WTC11 (cell line): Measurements from ENCODE around the gene TIGIT. TPM values are rescaled to one million over a fixed set of nuclear protein-coding genes. Genes with fewer than 3 reads are reported as not detected.
A peak's percentile ranks its signal among the peaks of the same experiment; 100 is the strongest.

Experiments used
- ATAC-seq: fragments of 200-7000 bp; cut with Tn5 transposase; 2 replicates; pipeline ENCODE4 v1.10.0; 2021; ENCODE audit warnings: mild to moderate bottlenecking, moderate library complexity
- CTCF ChIA-PET: fragments of 300-600 bp; sonication (Branson Sonifier 250); formaldehyde crosslinking; loops from one replicate; lab custom pipeline; 2021; ENCODE audit warnings: antibody characterized with exemption; lab: Charles Lee
- POLR2A ChIA-PET: fragments of 350-600 bp; sonication (Branson Sonifier 250); formaldehyde crosslinking; loops from one replicate; lab custom pipeline; 2021; ENCODE audit warnings: antibody characterized with exemption; lab: Charles Lee
- DNase-seq: peaks from one replicate; pipeline ENCODE4 v3.0.0; 2021; ENCODE audit warnings: low spot score
- H3K27ac Mint-ChIP-seq: 2 replicates; pipeline ENCODE4 v1.8.0; 2021; ENCODE audit warnings: mixed read lengths
- H3K27me3 Mint-ChIP-seq: 2 replicates; pipeline ENCODE4 v1.8.0; 2021; ENCODE audit warnings: low read depth, mild to moderate bottlenecking, moderate library complexity, mixed read lengths
- H3K36me3 Mint-ChIP-seq: 2 replicates; pipeline ENCODE4 v1.8.0; 2021; ENCODE audit warnings: mixed read lengths
- H3K4me1 Mint-ChIP-seq: 2 replicates; pipeline ENCODE4 v1.8.0; 2022; ENCODE audit warnings: mixed read lengths
- H3K4me3 Mint-ChIP-seq: 2 replicates; pipeline ENCODE4 v1.8.0; 2021; ENCODE audit warnings: mild to moderate bottlenecking, moderate library complexity, mixed read lengths
- H3K9me3 Mint-ChIP-seq: 2 replicates; pipeline ENCODE4 v1.8.0; 2021; ENCODE audit warnings: mixed read lengths
- ARID4B ChIP-seq: sonication (generic); formaldehyde crosslinking; IDR thresholded peaks from 2 replicates; pipeline ENCODE4 v1.8.0; 2023; ENCODE audit warnings: missing genetic modification reagents, mild to moderate bottlenecking, borderline replicate concordance
- ATF1 ChIP-seq: sonication (generic); formaldehyde crosslinking; IDR thresholded peaks from 2 replicates; pipeline ENCODE4 v1.8.1; 2023; ENCODE audit warnings: mild to moderate bottlenecking, moderate library complexity, missing genetic modification reagents
- CBFB ChIP-seq: sonication (generic); formaldehyde crosslinking; IDR thresholded peaks from 2 replicates; pipeline ENCODE4 v1.8.1; 2022; ENCODE audit warnings: mild to moderate bottlenecking, low read depth, missing genetic modification reagents
- FOXP4 ChIP-seq: sonication (generic); formaldehyde crosslinking; IDR thresholded peaks from 2 replicates; pipeline ENCODE4 v1.8.0; 2022; ENCODE audit warnings: mild to moderate bottlenecking, missing genetic modification reagents
- GABPB1 ChIP-seq: sonication (generic); formaldehyde crosslinking; IDR thresholded peaks from 2 replicates; pipeline ENCODE4 v1.8.1; 2023; ENCODE audit warnings: mild to moderate bottlenecking, missing genetic modification reagents
- GTF2I ChIP-seq: fragments of 250-450 bp; sonication (Bioruptor Pico); conservative IDR thresholded peaks from 2 replicates; pipeline ENCODE4 v1.4.0; 2021; ENCODE audit warnings: mild to moderate bottlenecking
- MLX ChIP-seq: sonication (generic); formaldehyde crosslinking; IDR thresholded peaks from 2 replicates; pipeline ENCODE4 v1.8.1; 2023; ENCODE audit warnings: mild to moderate bottlenecking, missing genetic modification reagents, moderate library complexity
- total RNA-seq: library from RNA; stranded (reverse); gene quantifications from 3 replicates; pipeline ENCODE4 v1.2.3, GENCODE V29; 2021
- TF ChIP-seq, protein P1 (sequence below): fragments of 250-450 bp; sonication (Bioruptor Pico); IDR thresholded peaks from 2 replicates; pipeline ENCODE4 v2.1.2; 2022; ENCODE audit warnings: mild to moderate bottlenecking, moderate library complexity
- TF ChIP-seq, protein P2 (sequence below): sonication (generic); formaldehyde crosslinking; IDR thresholded peaks from 2 replicates; pipeline ENCODE4 v1.8.1; 2022; ENCODE audit warnings: mild to moderate bottlenecking, missing genetic modification reagents, moderate library complexity, borderline replicate concordance
- TF ChIP-seq, protein P3 (sequence below): sonication (generic); formaldehyde crosslinking; conservative IDR thresholded peaks from 2 replicates; pipeline ENCODE4 v1.8.1; 2022; ENCODE audit warnings: mild to moderate bottlenecking, missing genetic modification reagents
- TF ChIP-seq, protein P4 (sequence below): sonication (generic); formaldehyde crosslinking; conservative IDR thresholded peaks from 2 replicates; pipeline ENCODE4 v1.8.1; 2023; ENCODE audit warnings: mild to moderate bottlenecking, low read depth, missing genetic modification reagents, moderate library complexity
- TF ChIP-seq, protein P5 (sequence below): sonication (generic); formaldehyde crosslinking; IDR thresholded peaks from 2 replicates; pipeline ENCODE4 v1.8.0; 2023; ENCODE audit warnings: mild to moderate bottlenecking, missing genetic modification reagents
- TF ChIP-seq, protein P6 (sequence below): fragments of 250-450 bp; sonication (Bioruptor Pico); conservative IDR thresholded peaks from 2 replicates; pipeline ENCODE4 v1.9.0; 2021; ENCODE audit warnings: mild to moderate bottlenecking

The TIGIT gene
- total RNA-seq, 1 experiment from 2014 or later, result 0.04 TPM

GRCh38 chr3:114299421-114299820 lies 5.6 kb downstream of the TIGIT start:
- TF ChIP-seq MLX (CRISPR knock-in tag), result no peak
- TF ChIP-seq GTF2I, result no peak
- TF ChIP-seq, protein P1, sequence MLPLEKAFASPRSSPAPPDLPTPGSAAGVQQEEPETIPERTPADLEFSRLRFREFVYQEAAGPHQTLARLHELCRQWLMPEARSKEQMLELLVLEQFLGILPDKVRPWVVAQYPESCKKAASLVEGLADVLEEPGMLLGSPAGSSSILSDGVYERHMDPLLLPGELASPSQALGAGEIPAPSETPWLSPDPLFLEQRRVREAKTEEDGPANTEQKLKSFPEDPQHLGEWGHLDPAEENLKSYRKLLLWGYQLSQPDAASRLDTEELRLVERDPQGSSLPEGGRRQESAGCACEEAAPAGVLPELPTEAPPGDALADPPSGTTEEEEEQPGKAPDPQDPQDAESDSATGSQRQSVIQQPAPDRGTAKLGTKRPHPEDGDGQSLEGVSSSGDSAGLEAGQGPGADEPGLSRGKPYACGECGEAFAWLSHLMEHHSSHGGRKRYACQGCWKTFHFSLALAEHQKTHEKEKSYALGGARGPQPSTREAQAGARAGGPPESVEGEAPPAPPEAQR (CRISPR knock-in tag), result 0 out of 2 replicates have a peak, but pooled peaks have one; percentile 9
- H3K4me1 Mint-ChIP-seq, result peaks cover 10% of the 10 kb centered on the region
- DNase-seq, result peak; percentile 40
- H3K36me3 Mint-ChIP-seq, result no peaks in the 10 kb centered on the region
- H3K9me3 Mint-ChIP-seq, result peaks cover 7% of the 10 kb centered on the region; the same call in 1 of the 2 replicates
- no peak overlapping the region for H3K27ac Mint-ChIP-seq
- CTCF ChIA-PET, result interaction anchor here (0.6 to 3.3 kb wide), 20 partner anchors 8 to 148 kb away, joined by 3 to 35 read pairs (median 4); no protein-coding TSS in a partner anchor
- H3K4me3 Mint-ChIP-seq, result no peak overlapping the region
- POLR2A ChIA-PET, result no interaction called here
- no peaks in the 10 kb centered on the region for H3K27me3 Mint-ChIP-seq
- ATAC-seq, result peak; percentile 95

GRCh38 chr3:114299941-114300624 lies 6.3 kb downstream of the TIGIT start:
- ChIA-PET POLR2A (no interaction called here), CTCF (interaction anchor here (1.0 to 3.3 kb wide), 10 partner anchors 9 to 149 kb away, joined by 3 to 35 read pairs (median 4); no protein-coding TSS in a partner anchor)
- Mint-ChIP-seq H3K9me3 (peaks cover 7% of the 10 kb centered on the region), H3K4me3 (no peak overlapping the region), H3K36me3 (no peaks in the 10 kb centered on the region), H3K27ac (no peak overlapping the region), H3K4me1 (peaks cover 4% of the 10 kb centered on the region), H3K27me3 (no peaks in the 10 kb centered on the region)
- no peak for ATAC-seq
- no peak for DNase-seq
- TF ChIP-seq, protein P2, sequence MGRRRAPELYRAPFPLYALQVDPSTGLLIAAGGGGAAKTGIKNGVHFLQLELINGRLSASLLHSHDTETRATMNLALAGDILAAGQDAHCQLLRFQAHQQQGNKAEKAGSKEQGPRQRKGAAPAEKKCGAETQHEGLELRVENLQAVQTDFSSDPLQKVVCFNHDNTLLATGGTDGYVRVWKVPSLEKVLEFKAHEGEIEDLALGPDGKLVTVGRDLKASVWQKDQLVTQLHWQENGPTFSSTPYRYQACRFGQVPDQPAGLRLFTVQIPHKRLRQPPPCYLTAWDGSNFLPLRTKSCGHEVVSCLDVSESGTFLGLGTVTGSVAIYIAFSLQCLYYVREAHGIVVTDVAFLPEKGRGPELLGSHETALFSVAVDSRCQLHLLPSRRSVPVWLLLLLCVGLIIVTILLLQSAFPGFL, result no peak
- TF ChIP-seq ARID4B (CRISPR knock-in tag), result no peak
- TF ChIP-seq, protein P3, sequence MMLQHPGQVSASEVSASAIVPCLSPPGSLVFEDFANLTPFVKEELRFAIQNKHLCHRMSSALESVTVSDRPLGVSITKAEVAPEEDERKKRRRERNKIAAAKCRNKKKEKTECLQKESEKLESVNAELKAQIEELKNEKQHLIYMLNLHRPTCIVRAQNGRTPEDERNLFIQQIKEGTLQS (CRISPR knock-in tag), result no peak
- no peak for TF ChIP-seq ATF1 (CRISPR knock-in tag)
- TF ChIP-seq GABPB1 (CRISPR knock-in tag), result no peak
- TF ChIP-seq, protein P4, sequence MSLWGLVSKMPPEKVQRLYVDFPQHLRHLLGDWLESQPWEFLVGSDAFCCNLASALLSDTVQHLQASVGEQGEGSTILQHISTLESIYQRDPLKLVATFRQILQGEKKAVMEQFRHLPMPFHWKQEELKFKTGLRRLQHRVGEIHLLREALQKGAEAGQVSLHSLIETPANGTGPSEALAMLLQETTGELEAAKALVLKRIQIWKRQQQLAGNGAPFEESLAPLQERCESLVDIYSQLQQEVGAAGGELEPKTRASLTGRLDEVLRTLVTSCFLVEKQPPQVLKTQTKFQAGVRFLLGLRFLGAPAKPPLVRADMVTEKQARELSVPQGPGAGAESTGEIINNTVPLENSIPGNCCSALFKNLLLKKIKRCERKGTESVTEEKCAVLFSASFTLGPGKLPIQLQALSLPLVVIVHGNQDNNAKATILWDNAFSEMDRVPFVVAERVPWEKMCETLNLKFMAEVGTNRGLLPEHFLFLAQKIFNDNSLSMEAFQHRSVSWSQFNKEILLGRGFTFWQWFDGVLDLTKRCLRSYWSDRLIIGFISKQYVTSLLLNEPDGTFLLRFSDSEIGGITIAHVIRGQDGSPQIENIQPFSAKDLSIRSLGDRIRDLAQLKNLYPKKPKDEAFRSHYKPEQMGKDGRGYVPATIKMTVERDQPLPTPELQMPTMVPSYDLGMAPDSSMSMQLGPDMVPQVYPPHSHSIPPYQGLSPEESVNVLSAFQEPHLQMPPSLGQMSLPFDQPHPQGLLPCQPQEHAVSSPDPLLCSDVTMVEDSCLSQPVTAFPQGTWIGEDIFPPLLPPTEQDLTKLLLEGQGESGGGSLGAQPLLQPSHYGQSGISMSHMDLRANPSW (CRISPR knock-in tag), result no peak
- TF ChIP-seq, protein P5, sequence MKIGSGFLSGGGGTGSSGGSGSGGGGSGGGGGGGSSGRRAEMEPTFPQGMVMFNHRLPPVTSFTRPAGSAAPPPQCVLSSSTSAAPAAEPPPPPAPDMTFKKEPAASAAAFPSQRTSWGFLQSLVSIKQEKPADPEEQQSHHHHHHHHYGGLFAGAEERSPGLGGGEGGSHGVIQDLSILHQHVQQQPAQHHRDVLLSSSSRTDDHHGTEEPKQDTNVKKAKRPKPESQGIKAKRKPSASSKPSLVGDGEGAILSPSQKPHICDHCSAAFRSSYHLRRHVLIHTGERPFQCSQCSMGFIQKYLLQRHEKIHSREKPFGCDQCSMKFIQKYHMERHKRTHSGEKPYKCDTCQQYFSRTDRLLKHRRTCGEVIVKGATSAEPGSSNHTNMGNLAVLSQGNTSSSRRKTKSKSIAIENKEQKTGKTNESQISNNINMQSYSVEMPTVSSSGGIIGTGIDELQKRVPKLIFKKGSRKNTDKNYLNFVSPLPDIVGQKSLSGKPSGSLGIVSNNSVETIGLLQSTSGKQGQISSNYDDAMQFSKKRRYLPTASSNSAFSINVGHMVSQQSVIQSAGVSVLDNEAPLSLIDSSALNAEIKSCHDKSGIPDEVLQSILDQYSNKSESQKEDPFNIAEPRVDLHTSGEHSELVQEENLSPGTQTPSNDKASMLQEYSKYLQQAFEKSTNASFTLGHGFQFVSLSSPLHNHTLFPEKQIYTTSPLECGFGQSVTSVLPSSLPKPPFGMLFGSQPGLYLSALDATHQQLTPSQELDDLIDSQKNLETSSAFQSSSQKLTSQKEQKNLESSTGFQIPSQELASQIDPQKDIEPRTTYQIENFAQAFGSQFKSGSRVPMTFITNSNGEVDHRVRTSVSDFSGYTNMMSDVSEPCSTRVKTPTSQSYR (CRISPR knock-in tag), result no peak
- no peak for TF ChIP-seq FOXP4 (CRISPR knock-in tag)
- no peak for TF ChIP-seq CBFB (CRISPR knock-in tag)
- TF ChIP-seq, protein P6, sequence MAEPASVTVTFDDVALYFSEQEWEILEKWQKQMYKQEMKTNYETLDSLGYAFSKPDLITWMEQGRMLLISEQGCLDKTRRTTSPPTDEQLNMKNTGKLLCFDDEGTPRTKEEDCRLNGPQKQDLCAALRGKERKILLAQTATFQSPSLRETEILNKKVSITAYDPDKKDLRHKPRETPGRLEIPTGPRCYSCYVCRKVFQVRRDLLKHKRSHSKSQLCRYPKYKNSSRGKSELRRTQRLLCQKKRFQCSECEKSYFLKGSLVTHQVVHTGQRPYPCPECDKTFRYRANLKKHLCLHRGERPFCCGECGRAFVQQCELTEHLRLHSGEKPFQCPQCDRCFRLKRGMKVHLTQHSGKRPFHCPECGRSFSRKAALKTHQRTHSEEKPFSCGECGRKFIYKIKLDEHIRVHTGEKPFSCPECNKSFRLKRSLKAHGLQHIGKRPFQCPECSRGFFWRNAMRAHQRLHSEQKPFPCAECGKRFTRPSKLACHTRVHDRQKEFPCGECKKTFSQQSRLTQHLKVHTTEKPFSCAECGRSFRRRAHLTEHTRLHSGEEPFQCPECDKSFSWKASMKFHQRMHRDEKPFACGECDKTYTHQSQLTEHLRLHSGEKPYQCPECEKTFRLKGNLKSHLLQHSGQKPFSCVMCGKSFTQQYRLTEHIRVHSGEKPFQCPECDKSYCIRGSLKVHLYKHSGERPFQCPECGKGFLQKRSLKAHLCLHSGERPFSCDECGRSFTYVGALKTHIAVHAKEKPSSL (CRISPR knock-in tag), result no peak
